ENCODE results near the gene PER2. TPM values are rescaled to one million over a fixed set of nuclear protein-coding genes. Genes with fewer than 3 reads are reported as not detected.

The PER2 gene
- total RNA-seq, 1 donor from 2014 or later = 14.0 TPM

DNA sequence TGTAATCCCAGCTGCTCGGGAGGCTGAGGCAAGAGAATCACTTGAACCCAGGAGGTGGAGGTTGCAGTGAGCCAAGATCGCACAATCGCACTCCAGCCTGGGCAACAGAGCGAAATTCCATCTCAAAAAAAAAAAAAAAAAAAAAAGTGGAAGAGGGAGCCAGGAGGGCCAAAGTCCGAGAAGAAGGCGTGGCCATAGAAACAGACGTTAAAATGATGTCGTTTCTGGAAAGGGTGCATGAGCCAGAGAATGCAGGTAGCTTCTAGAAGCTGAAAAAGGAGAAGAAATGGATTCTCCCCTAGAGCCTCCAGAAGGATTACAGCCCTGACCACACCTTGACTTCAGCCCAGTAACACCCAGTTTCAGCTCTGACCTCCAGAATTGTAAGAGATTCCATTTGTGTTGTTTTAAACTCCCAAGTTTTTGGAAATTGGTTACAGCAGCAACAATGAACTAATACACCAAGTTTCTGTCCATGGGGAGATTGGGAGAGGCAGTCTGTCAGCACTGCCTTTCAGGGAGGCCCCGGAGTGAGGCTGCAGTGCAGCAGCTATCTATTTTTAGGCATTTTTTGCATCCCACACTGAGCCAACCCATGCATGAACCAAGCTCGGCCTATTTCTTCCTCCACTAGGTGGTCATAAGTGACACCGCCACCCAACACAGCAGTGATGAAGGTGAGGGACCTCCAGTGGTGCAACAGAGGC lies 17.7 kb upstream of the PER2 start:
- H3K9me3 Mint-ChIP-seq = no peaks in the 10 kb centered on the region
- H3K4me3 Mint-ChIP-seq = no peak overlapping the region
- no peaks in the 10 kb centered on the region for H3K36me3 Mint-ChIP-seq
- no peaks in the 10 kb centered on the region for H3K4me1 Mint-ChIP-seq (ENCODE audit: unreplicated experiment)
- no peak for TF ChIP-seq CTCF (conservative IDR thresholded peaks at IDR 0.05)
- no peak overlapping the region for H3K27ac Mint-ChIP-seq
- no peak for DNase-seq (ENCODE audit: extremely low spot score, unreplicated experiment)
- peaks cover 6% of the 10 kb centered on the region for H3K27me3 Mint-ChIP-seq

GRCh38 chr2:238305092-238305862 lies 16.9 kb upstream of the PER2 start:
- H3K27me3 Mint-ChIP-seq = peaks cover 6% of the 10 kb centered on the region
- DNase-seq (ENCODE audit: extremely low spot score, unreplicated experiment) = no peak
- no peak for TF ChIP-seq CTCF (conservative IDR thresholded peaks at IDR 0.05)
- H3K4me1 Mint-ChIP-seq (ENCODE audit: unreplicated experiment) = no peaks in the 10 kb centered on the region
- no peaks in the 10 kb centered on the region for H3K9me3 Mint-ChIP-seq
- H3K36me3 Mint-ChIP-seq = no peaks in the 10 kb centered on the region
- no peak overlapping the region for H3K27ac Mint-ChIP-seq
- H3K4me3 Mint-ChIP-seq = no peak overlapping the region

- H3K4me1 Mint-ChIP-seq (ENCODE audit: unreplicated experiment) = no peaks in the 10 kb centered on the region
- H3K9me3 Mint-ChIP-seq = no peaks in the 10 kb centered on the region
- no peak overlapping the region for H3K27ac Mint-ChIP-seq
- no peaks in the 10 kb centered on the region for H3K36me3 Mint-ChIP-seq
- no peak for TF ChIP-seq CTCF (conservative IDR thresholded peaks at IDR 0.05)
- no peak overlapping the region for H3K4me3 Mint-ChIP-seq
- no peak for DNase-seq (ENCODE audit: extremely low spot score, unreplicated experiment)
- peaks cover 6% of the 10 kb centered on the region for H3K27me3 Mint-ChIP-seq
Measured at GRCh38 chr2:238304116-238304515, 15.7 kb upstream of the PER2 start.

DNA sequence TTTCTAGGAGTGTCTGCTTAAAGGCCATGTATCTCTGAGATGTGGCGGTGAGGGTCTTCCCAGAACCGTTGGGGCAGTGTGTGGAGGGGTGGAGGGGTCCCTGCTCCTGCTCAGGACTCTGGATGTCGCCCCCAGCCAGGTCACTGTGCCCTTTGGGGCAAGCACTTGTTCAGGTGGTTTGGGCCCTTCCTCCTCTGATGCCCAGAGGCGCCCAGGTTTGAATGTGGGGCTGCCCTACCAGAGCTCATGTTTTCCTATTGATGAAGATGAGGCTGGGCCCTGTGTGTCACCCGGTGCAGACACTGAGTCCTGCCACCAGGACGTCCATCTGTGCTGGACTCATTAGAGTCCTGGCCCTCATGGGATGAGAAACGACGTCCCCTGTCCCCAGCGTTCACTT lies 14.3 kb upstream of the PER2 start:
- no peak overlapping the region for H3K27ac Mint-ChIP-seq
- no peak for TF ChIP-seq CTCF (conservative IDR thresholded peaks at IDR 0.05)
- no peaks in the 10 kb centered on the region for H3K4me1 Mint-ChIP-seq (ENCODE audit: unreplicated experiment)
- no peaks in the 10 kb centered on the region for H3K9me3 Mint-ChIP-seq
- no peaks in the 10 kb centered on the region for H3K36me3 Mint-ChIP-seq
- no peak for DNase-seq (ENCODE audit: extremely low spot score, unreplicated experiment)
- no peak overlapping the region for H3K4me3 Mint-ChIP-seq
- H3K27me3 Mint-ChIP-seq = peaks cover 6% of the 10 kb centered on the region

DNA sequence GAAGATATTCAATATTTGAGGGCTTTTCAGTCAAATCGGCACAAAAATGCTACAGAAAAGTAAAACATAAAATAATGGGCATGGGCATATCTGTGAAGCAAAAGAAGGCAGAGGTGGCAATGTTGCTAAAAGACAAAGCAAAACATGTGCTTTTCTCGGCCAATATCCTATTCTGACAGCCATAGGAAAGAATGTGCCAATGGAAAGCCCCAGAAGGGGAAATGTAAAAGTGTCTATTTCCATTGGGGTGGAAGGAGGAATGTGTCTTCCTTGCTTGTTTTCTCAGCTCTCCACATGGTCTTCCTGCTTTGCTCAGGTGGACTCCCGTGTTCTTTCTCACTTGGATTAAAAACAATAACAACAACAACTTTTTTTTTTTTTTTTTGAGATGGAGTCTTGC lies 13.7 kb upstream of the PER2 start:
- H3K4me1 Mint-ChIP-seq (ENCODE audit: unreplicated experiment) = no peaks in the 10 kb centered on the region
- H3K27ac Mint-ChIP-seq = no peak overlapping the region
- no peak overlapping the region for H3K4me3 Mint-ChIP-seq
- TF ChIP-seq CTCF (conservative IDR thresholded peaks at IDR 0.05) = no peak
- H3K36me3 Mint-ChIP-seq = no peaks in the 10 kb centered on the region
- no peaks in the 10 kb centered on the region for H3K9me3 Mint-ChIP-seq
- H3K27me3 Mint-ChIP-seq = peaks cover 6% of the 10 kb centered on the region
- no peak for DNase-seq (ENCODE audit: extremely low spot score, unreplicated experiment)
